Mucosa of rectum (tissue), 2 donors: ENCODE measurements around the gene POC1A.

ENCODE experiments used
- H3K27ac ChIP-seq, 2 donors: one replicate each; pipeline ENCODE4 v1.7.0; 2013; ENCODE audit warnings: inconsistent platforms in 2 of 2, low read depth in 2 of 2, low read length in 2 of 2
- H3K27me3 ChIP-seq, 2 donors: one replicate each; pipeline ENCODE4 v1.7.0; 2013; ENCODE audit warnings: low read length in 2 of 2; ENCODE audit not compliant: control insufficient read depth in 2 of 2, insufficient read depth in 2 of 2
- H3K36me3 ChIP-seq, 2 donors: one replicate each; pipeline ENCODE4 v1.7.0; 2013; ENCODE audit warnings: low read length in 2 of 2; ENCODE audit not compliant: control insufficient read depth in 2 of 2, insufficient read depth in 2 of 2
- H3K4me1 ChIP-seq, 2 donors: one replicate each; pipeline ENCODE4 v1.7.0; 2013; ENCODE audit warnings: low read length in 2 of 2, mild to moderate bottlenecking in 1 of 2; ENCODE audit not compliant: control insufficient read depth in 2 of 2, insufficient read depth in 2 of 2
- H3K4me3 ChIP-seq, 2 donors: one replicate each; pipeline ENCODE4 v1.7.0; 2013; ENCODE audit warnings: low read length in 2 of 2
- H3K9ac ChIP-seq, 2 donors: one replicate each; pipeline ENCODE4 v1.7.0; 2013; ENCODE audit warnings: low read length in 2 of 2, low read depth in 1 of 2, mild to moderate bottlenecking in 1 of 2
- H3K9me3 ChIP-seq, 2 donors: one replicate each; pipeline ENCODE4 v1.7.0; 2013; ENCODE audit warnings: low read length in 2 of 2; ENCODE audit not compliant: control insufficient read depth in 2 of 2
- donor health status: healthy.
- donor health status: Normal muscosa, but diverticular disease.

POC1A gene

GRCh38 chr3:52094571-52095485 lies 59.4 kb downstream of the POC1A start:
- no peak overlapping the region for H3K9ac ChIP-seq
- H3K27ac ChIP-seq, result no peak overlapping the region
- no peaks in the 10 kb centered on the region for H3K4me1 ChIP-seq
- no peak overlapping the region for H3K4me3 ChIP-seq
- H3K36me3 ChIP-seq, result no peaks in the 10 kb centered on the region
- no peaks in the 10 kb centered on the region for H3K9me3 ChIP-seq
- no peaks in the 10 kb centered on the region for H3K27me3 ChIP-seq

- Histone ChIP-seq H3K4me3 (no peak overlapping the region), H3K36me3 (no peaks in the 10 kb centered on the region), H3K4me1 (no peaks in the 10 kb centered on the region), H3K9ac (no peak overlapping the region), H3K27ac (no peak overlapping the region), H3K9me3 (no peaks in the 10 kb centered on the region), H3K27me3 (no peaks in the 10 kb centered on the region)
These were observed 60.3 kb downstream of the POC1A start for GRCh38 chr3:52093756-52094545.

- H3K27ac ChIP-seq, result no peak overlapping the region
- H3K4me3 ChIP-seq, result no peak overlapping the region
- H3K9ac ChIP-seq, result no peak overlapping the region
- no peaks in the 10 kb centered on the region for H3K36me3 ChIP-seq
- no peaks in the 10 kb centered on the region for H3K9me3 ChIP-seq
- no peaks in the 10 kb centered on the region for H3K4me1 ChIP-seq
- no peaks in the 10 kb centered on the region for H3K27me3 ChIP-seq
These were observed 61.3 kb downstream of the POC1A start for GRCh38 chr3:52092891-52093290.

DNA sequence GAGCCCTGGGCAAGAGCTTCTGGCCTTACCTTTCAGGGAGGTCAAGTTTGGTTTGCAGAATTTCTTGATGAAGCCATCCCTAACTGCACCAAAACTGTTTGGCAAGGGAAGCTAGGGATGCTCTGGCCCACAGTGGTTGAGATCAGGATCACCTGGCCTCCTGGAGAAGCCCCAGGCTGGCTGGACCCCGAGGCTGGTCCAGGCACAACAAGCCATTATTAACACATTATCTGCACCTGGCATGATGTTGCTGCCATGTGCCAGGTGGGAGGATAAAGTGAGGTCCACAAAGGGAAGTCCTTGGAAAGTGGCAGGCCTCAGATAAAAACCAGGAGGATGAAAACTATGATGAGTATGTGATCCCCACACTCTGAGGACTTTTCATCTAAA lies 62.0 kb downstream of the POC1A start:
- Histone ChIP-seq H3K27me3 (no peaks in the 10 kb centered on the region), H3K9ac (no peak overlapping the region), H3K36me3 (no peaks in the 10 kb centered on the region), H3K27ac (no peak overlapping the region), H3K9me3 (no peaks in the 10 kb centered on the region), H3K4me3 (no peak overlapping the region), H3K4me1 (no peaks in the 10 kb centered on the region)

DNA sequence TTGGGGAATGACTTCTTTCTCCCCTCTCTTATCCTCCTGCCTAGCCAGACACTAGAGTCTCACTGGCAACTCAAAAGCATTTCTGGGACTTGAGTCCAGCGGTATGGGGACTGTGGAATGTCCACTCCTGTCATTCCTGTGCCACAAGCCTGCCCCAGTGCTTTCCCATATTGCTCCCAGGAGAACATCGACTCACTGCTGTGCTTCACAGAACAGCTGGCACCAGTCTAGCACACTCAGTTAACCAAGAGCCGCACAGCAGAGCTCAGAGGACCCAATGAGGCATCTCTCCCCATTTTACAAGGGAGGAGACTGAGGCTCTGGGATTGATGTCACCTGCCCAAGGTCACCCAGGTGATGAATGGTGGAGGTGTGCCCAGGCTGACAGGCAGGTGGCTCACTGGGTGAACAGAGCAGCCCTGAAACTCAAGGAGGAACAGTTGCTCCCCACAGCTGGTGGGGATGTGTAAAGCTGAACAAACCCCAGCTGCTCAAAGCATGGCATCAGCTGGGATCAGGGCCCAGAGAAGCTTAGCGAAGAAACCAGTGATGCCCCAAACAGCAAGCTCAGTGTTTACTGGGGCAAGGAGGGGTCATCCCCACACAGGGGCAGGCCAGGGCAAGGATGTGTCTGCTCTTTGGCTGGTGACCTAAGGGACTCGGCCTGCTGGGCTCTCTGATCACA lies 62.5 kb downstream of the POC1A start:
- no peaks in the 10 kb centered on the region for H3K4me1 ChIP-seq

DNA sequence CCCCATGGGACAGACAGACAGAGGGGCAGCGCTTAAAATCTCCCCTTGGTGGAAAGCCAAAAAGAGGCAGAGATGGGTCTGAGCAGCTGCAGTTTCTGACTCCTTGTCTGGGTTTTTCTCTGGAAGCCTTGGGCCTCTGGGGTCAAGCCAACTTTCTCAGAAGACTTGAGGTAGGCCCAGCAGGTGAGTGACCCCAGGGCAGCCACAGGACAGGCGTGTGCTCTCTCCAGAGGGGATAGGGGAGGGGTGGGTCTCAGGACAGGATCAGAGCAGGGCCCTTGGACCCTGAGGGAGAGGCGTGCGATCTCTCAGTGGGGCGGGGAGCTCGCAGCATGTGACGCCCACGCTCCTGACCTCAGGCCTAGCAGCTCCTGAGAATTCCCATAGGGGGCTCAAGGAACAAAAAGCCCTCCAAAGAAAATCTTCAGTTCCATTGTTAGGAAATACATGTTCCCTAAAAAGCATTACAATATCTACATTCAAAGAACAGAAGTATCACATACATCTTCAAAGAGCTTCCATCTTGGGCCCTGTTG lies 63.2 kb downstream of the POC1A start:
- H3K9me3 ChIP-seq, result no peaks in the 10 kb centered on the region
- no peaks in the 10 kb centered on the region for H3K4me1 ChIP-seq
- no peaks in the 10 kb centered on the region for H3K27me3 ChIP-seq
- H3K27ac ChIP-seq, result no peak overlapping the region
- no peaks in the 10 kb centered on the region for H3K36me3 ChIP-seq
- H3K9ac ChIP-seq, result no peak overlapping the region
- H3K4me3 ChIP-seq, result no peak overlapping the region

More for the DNA sequence above, 62.5 kb downstream of the POC1A start:
- Histone ChIP-seq H3K27me3 (no peaks in the 10 kb centered on the region), H3K9ac (no peak overlapping the region), H3K9me3 (no peaks in the 10 kb centered on the region), H3K36me3 (no peaks in the 10 kb centered on the region), H3K4me3 (no peak overlapping the region), H3K27ac (no peak overlapping the region)

GRCh38 chr3:52090131-52090932 lies 63.9 kb downstream of the POC1A start:
- no peaks in the 10 kb centered on the region for H3K4me1 ChIP-seq

GRCh38 chr3:52089691-52090090 lies 64.5 kb downstream of the POC1A start:
- no peak overlapping the region for H3K27ac ChIP-seq
- no peaks in the 10 kb centered on the region for H3K27me3 ChIP-seq
- no peaks in the 10 kb centered on the region for H3K9me3 ChIP-seq
- H3K4me3 ChIP-seq, result no peak overlapping the region
- no peaks in the 10 kb centered on the region for H3K4me1 ChIP-seq
- H3K36me3 ChIP-seq, result no peaks in the 10 kb centered on the region
- H3K9ac ChIP-seq, result no peak overlapping the region

More at GRCh38 chr3:52090131-52090932, 63.9 kb downstream of the POC1A start:
- Histone ChIP-seq H3K4me3 (no peak overlapping the region), H3K9ac (no peak overlapping the region), H3K27me3 (no peaks in the 10 kb centered on the region), H3K9me3 (no peaks in the 10 kb centered on the region), H3K36me3 (no peaks in the 10 kb centered on the region), H3K27ac (peak overlapping the region in 1 of 2 donors; percentile 32)
